ENCODE measurements around the gene HAPLN3. TPM values are rescaled to one million over a fixed set of nuclear protein-coding genes. Genes with fewer than 3 reads are reported as not detected.
A peak's percentile ranks its signal among the peaks of the same experiment; 100 is the strongest.
"Not testable (repeated sequence)": the region's sequence is repeated elsewhere in the genome, so short reads cannot be mapped to it uniquely, and the experiment has no call there.

HAPLN3 gene
- total and polyA plus RNA-seq, 2 experiments from 2014 or later: 4.5 to 6.7 TPM

DNA sequence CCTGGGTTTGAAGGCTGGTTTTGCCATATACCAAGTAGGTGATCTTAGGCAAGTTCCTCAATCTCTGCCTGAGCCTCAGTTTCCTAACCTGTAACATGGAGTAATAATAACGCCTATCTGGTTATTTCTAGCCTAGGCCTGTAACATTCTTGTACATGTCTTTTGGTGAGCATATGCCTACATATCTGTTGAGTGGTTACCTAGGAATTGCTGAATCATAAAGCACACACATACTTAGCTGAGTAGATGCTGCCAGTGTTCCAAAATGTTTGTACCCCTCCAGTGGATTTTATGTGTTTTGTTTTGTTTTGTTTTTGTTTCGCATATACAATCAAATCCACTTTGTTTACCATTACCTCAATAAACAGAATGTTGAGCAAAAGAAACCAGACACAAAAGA is 35.2 kb upstream of the HAPLN3 start:
- no peak overlapping the region for H2AFZ ChIP-seq
- no peak for TF ChIP-seq EZH2 (IDR thresholded peaks at IDR 0.05; ENCODE audit: insufficient read depth, poor library complexity, severe bottlenecking)
- TF ChIP-seq EZH2phosphoT487 (IDR thresholded peaks at IDR 0.05; ENCODE audit: insufficient read depth, low read depth): no peak
- H3K79me2 ChIP-seq (ENCODE audit: insufficient read depth): no peaks in the 10 kb centered on the region
- H4K20me1 ChIP-seq (ENCODE audit: insufficient read depth): no peaks in the 10 kb centered on the region
- no peak overlapping the region for H3K27ac ChIP-seq
- in situ Hi-C loops (cut with MboI): no loop called here
- H3K9me3 ChIP-seq (ENCODE audit: low read depth): peaks cover 5% of the 10 kb centered on the region
- no peak overlapping the region for H3K4me3 ChIP-seq
- no peak overlapping the region for H3K9ac ChIP-seq
- 58 to 67% methylated on average over 2 of the region's 2 CpGs for WGBS, 2 experiments (ENCODE audit: low coverage in 1 of 2, low lambda C conversion rate in 2 of 2, missing lambda C conversion rate in 2 of 2)
- H3K4me1 ChIP-seq (ENCODE audit: insufficient read depth): no peaks in the 10 kb centered on the region
- no peak overlapping the region for H3K4me2 ChIP-seq (ENCODE audit: unreplicated experiment)
- H3K27me3 ChIP-seq (replicated peaks; ENCODE audit: insufficient read depth): 0 out of 2 replicates have a peak, but pooled peaks cover 5% of the 10 kb centered on the region
- no peak for DNase-seq
- H3K9me2 ChIP-seq (ENCODE audit: insufficient read depth): no peaks in the 10 kb centered on the region
- H3F3A ChIP-seq (ENCODE audit: insufficient read depth): no peaks in the 10 kb centered on the region
- H3K36me3 ChIP-seq (ENCODE audit: low read depth): no peaks in the 10 kb centered on the region

DNA sequence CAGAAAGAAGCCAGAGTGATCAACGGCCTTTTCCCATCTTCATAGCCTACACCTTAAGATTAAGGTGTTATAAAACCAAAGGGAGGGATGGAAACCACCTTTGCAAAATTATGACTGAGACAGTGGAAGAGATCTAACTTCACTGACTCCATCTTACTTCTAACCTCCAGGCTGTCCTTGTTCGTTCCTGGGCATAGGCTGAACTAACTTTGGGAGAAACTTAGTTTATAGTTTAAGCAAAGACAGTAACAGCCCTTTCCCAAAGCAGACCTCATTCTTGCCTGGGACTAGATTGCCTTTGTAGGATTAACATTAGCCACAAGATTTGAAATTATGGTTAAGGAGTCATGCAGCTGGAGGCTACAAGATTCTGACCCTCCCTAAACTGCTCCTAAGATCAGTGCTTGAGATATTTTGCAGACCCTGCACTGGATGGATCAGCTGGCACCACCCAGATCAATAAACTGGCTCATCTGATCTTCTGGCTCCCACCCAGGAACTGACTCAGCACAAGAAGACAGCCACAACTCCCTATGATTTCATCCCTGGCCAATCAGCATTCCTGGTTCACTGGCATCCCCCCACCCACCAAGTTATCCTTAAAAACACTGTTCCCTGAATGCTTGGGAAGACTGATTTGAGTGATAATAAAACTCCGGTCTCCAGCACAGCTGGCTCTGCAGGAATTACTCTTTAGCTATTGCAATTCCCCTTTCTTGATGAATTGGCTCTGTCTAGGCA is 34.2 kb upstream of the HAPLN3 start:
- H3K4me2 ChIP-seq (ENCODE audit: unreplicated experiment); H3K4me3 ChIP-seq; H3K79me2 ChIP-seq (ENCODE audit: insufficient read depth); DNase-seq; H3F3A ChIP-seq (ENCODE audit: insufficient read depth); H4K20me1 ChIP-seq (ENCODE audit: insufficient read depth); in situ Hi-C loops (cut with MboI); H3K4me1 ChIP-seq (ENCODE audit: insufficient read depth); H2AFZ ChIP-seq; H3K36me3 ChIP-seq (ENCODE audit: low read depth); H3K9me2 ChIP-seq (ENCODE audit: insufficient read depth); H3K9me3 ChIP-seq (ENCODE audit: low read depth); H3K27ac ChIP-seq; H3K9ac ChIP-seq; H3K27me3 ChIP-seq (replicated peaks; ENCODE audit: insufficient read depth): not testable (repeated sequence)
- WGBS, 2 experiments (ENCODE audit: low coverage in 1 of 2, low lambda C conversion rate in 2 of 2, missing lambda C conversion rate in 2 of 2): 49 to 52% methylated on average over 3 of the region's 3 CpGs

DNA sequence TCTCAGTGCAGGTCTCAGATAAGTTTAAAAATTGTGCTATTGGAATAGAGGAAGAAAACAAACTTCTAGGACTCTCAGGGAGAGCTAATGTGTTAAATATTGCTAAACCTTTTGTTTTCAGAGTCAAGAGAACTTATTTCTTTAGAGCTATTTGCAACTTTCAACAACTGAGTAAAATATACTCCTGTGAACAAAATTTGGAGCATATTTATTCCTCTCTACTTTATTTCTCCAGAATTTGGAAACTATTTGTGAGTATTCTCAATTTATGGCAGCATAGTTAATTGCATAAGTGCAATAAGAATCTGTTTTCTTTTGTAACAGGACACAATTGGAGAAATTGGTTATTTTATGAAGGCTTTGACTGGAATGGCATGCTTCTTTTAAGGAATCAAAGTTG is 32.8 kb upstream of the HAPLN3 start:
- H4K20me1 ChIP-seq (ENCODE audit: insufficient read depth); DNase-seq; H3K4me1 ChIP-seq (ENCODE audit: insufficient read depth); H2AFZ ChIP-seq; H3K79me2 ChIP-seq (ENCODE audit: insufficient read depth); H3F3A ChIP-seq (ENCODE audit: insufficient read depth); H3K27ac ChIP-seq; H3K4me2 ChIP-seq (ENCODE audit: unreplicated experiment); H3K9me2 ChIP-seq (ENCODE audit: insufficient read depth); H3K4me3 ChIP-seq; H3K27me3 ChIP-seq (replicated peaks; ENCODE audit: insufficient read depth); H3K9ac ChIP-seq; H3K9me3 ChIP-seq (ENCODE audit: low read depth); in situ Hi-C loops (cut with MboI); H3K36me3 ChIP-seq (ENCODE audit: low read depth): not testable (repeated sequence)

DNA sequence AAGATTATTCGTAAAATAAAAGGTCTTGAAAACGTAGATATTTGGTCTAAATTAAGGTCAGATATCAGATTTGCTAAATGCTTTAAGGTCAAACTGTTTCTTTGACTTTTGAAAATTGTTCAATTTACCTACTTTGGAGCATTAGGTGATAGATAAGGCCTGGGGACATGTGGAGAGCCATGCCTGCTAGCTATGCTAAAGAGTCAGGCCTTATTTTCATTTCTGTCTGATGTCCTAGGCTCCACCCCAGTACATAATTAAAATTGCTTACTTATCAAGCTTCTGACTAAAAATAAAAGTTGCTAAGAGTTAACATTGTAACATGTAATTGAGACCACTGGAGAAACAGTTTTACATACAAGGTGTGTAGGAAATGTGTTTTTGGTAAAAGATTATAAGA is 30.3 kb upstream of the HAPLN3 start:
- H3K4me1 ChIP-seq (ENCODE audit: insufficient read depth); H3K27me3 ChIP-seq (replicated peaks; ENCODE audit: insufficient read depth); H3K4me3 ChIP-seq; H2AFZ ChIP-seq; H3K9me3 ChIP-seq (ENCODE audit: low read depth); H3K9me2 ChIP-seq (ENCODE audit: insufficient read depth); H3K36me3 ChIP-seq (ENCODE audit: low read depth); H3K4me2 ChIP-seq (ENCODE audit: unreplicated experiment); in situ Hi-C loops (cut with MboI); DNase-seq; H3K79me2 ChIP-seq (ENCODE audit: insufficient read depth); H3K27ac ChIP-seq; H3K9ac ChIP-seq; H4K20me1 ChIP-seq (ENCODE audit: insufficient read depth); H3F3A ChIP-seq (ENCODE audit: insufficient read depth): not testable (repeated sequence)
- 76 to 93% methylated on average over 2 of the region's 2 CpGs for WGBS, 2 experiments (ENCODE audit: low coverage in 1 of 2, low lambda C conversion rate in 2 of 2, missing lambda C conversion rate in 2 of 2)

DNA sequence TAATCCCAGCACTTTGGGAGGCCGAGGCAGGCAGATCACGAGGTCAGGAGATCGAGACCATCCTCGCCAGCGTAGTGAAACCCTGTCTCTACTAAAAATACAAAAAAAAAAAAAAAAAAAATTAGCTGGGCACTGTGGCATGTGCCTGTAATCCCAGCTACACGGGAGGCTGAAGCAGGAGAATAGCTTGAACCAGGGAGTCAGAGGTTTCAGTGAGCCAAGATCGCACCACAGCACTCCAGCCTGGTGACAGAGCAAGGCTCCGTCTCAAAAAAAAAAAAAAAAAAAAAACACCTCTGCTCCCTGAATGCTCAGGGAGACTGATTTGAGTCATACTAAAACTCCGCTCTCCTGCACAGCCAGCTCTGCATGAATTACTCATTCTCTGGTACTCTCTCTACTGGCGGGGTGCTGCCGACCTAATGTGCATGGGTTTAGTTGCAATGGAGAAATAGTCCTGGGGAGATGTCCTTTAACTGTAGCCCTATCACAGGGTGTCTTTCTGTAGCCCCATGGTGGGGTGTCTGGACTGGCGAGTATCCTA is 25.6 kb upstream of the HAPLN3 start:
- Histone ChIP-seq H3F3A (ENCODE audit: insufficient read depth) (peaks cover 15% of the 10 kb centered on the region; the same call in 1 of the 2 replicates), H3K27ac (peak overlapping the region; percentile 85), H3K9ac (peak overlapping the region; percentile 37; the same call in 1 of the 2 replicates), H3K4me1 (ENCODE audit: insufficient read depth) (peaks cover 29% of the 10 kb centered on the region), H3K4me2 (ENCODE audit: unreplicated experiment) (peak overlapping the region; percentile 55)
- peak; percentile 90 for DNase-seq
- 58 to 60% methylated on average over 12 of the region's 12 CpGs for WGBS, 2 experiments (ENCODE audit: low coverage in 1 of 2, low lambda C conversion rate in 2 of 2, missing lambda C conversion rate in 2 of 2)
- H3K79me2 ChIP-seq (ENCODE audit: insufficient read depth); H3K9me3 ChIP-seq (ENCODE audit: low read depth); H3K27me3 ChIP-seq (replicated peaks; ENCODE audit: insufficient read depth); in situ Hi-C loops (cut with MboI); H3K4me3 ChIP-seq; H3K9me2 ChIP-seq (ENCODE audit: insufficient read depth); H2AFZ ChIP-seq; H4K20me1 ChIP-seq (ENCODE audit: insufficient read depth); H3K36me3 ChIP-seq (ENCODE audit: low read depth): not testable (repeated sequence)
